ENCODE results near the gene PRKG1.
"Not testable (repeated sequence)": the region's sequence is repeated elsewhere in the genome, so short reads cannot be mapped to it uniquely, and the experiment has no call there.

PRKG1 gene

GRCh38 chr10:51683031-51683691 is 608.9 kb downstream of the PRKG1 start:
- Histone ChIP-seq H3K9ac (ENCODE audit: low read depth, low read length, poor library complexity) (no peak overlapping the region), H2BK5ac (ENCODE audit: low read length) (no peak overlapping the region), H3K4ac (ENCODE audit: low read length) (no peak overlapping the region), H2BK120ac (ENCODE audit: low read depth, low read length) (no peak overlapping the region), H3K27ac (replicated peaks; ENCODE audit: low read length) (no peak overlapping the region), H3K36me3 (replicated peaks in 1 of 2; ENCODE audit: control insufficient read depth in 2 of 2, insufficient read depth in 2 of 2, low read length in 2 of 2) (no peaks in the 10 kb centered on the region), H3K23ac (ENCODE audit: low read depth, low read length, poor library complexity) (no peak overlapping the region), H2BK12ac (ENCODE audit: low read length) (no peak overlapping the region), H3K4me1 (ENCODE audit: control insufficient read depth in 2 of 2, insufficient read depth in 1 of 2, low read depth in 1 of 2, low read length in 2 of 2) (peaks cover 0 to 6% of the 10 kb centered on the region in 2 donors), H4K91ac (ENCODE audit: low read depth, low read length, poor library complexity) (no peak overlapping the region), H3K4me3 (ENCODE audit: low read length in 2 of 2) (no peak overlapping the region), H3K18ac (ENCODE audit: low read length) (no peak overlapping the region), H3K9me3 (replicated peaks in 1 of 2; ENCODE audit: control insufficient read depth in 2 of 2, insufficient read depth in 1 of 2, low read depth in 1 of 2, low read length in 2 of 2) (no peaks in the 10 kb centered on the region), H2AK5ac (ENCODE audit: low read depth, low read length) (no peak overlapping the region), H3K4me2 (ENCODE audit: insufficient read depth, low read length, poor library complexity, severe bottlenecking) (no peak overlapping the region), H3K14ac (ENCODE audit: low read length) (no peak overlapping the region), H2AFZ (ENCODE audit: low read length) (peak overlapping the region; percentile 48), H2BK15ac (ENCODE audit: low read length) (no peak overlapping the region), H4K8ac (ENCODE audit: low read depth, low read length) (no peak overlapping the region), H3K27me3 (ENCODE audit: control insufficient read depth in 3 of 3, insufficient read depth in 3 of 3, low read depth in 1 of 3, low read length in 3 of 3) (no peaks in the 10 kb centered on the region), H3K79me1 (ENCODE audit: low read depth, low read length) (no peaks in the 10 kb centered on the region)
- no peak for DNase-seq (ENCODE audit: low spot score)
- WGBS, 2 donors (ENCODE audit: extremely low coverage in 2 of 2, insufficient read length in 2 of 2, insufficient replicate concordance in 1 of 2): no CpG with 5 or more reads among the region's 4 CpGs

GRCh38 chr10:51685768-51686167 is 611.5 kb downstream of the PRKG1 start:
- Histone ChIP-seq H2BK5ac (ENCODE audit: low read length) (no peak overlapping the region), H4K91ac (ENCODE audit: low read depth, low read length, poor library complexity) (no peak overlapping the region), H3K27ac (replicated peaks; ENCODE audit: low read length) (no peak overlapping the region), H2AK5ac (ENCODE audit: low read depth, low read length) (no peak overlapping the region), H4K8ac (ENCODE audit: low read depth, low read length) (no peak overlapping the region), H3K4me1 (ENCODE audit: control insufficient read depth in 2 of 2, insufficient read depth in 1 of 2, low read depth in 1 of 2, low read length in 2 of 2) (peaks cover 0 to 3% of the 10 kb centered on the region in 2 donors), H3K4ac (ENCODE audit: low read length) (no peak overlapping the region), H2BK120ac (ENCODE audit: low read depth, low read length) (no peak overlapping the region), H2BK12ac (ENCODE audit: low read length) (no peak overlapping the region), H3K18ac (ENCODE audit: low read length) (no peak overlapping the region), H3K4me2 (ENCODE audit: insufficient read depth, low read length, poor library complexity, severe bottlenecking) (no peak overlapping the region), H3K23ac (ENCODE audit: low read depth, low read length, poor library complexity) (no peak overlapping the region), H3K36me3 (replicated peaks in 1 of 2; ENCODE audit: control insufficient read depth in 2 of 2, insufficient read depth in 2 of 2, low read length in 2 of 2) (no peaks in the 10 kb centered on the region), H3K9me3 (replicated peaks in 1 of 2; ENCODE audit: control insufficient read depth in 2 of 2, insufficient read depth in 1 of 2, low read depth in 1 of 2, low read length in 2 of 2) (no peaks in the 10 kb centered on the region), H3K4me3 (ENCODE audit: low read length in 2 of 2) (no peak overlapping the region), H2AFZ (ENCODE audit: low read length) (no peak overlapping the region), H2BK15ac (ENCODE audit: low read length) (no peak overlapping the region), H3K79me1 (ENCODE audit: low read depth, low read length) (no peaks in the 10 kb centered on the region), H3K27me3 (ENCODE audit: control insufficient read depth in 3 of 3, insufficient read depth in 3 of 3, low read depth in 1 of 3, low read length in 3 of 3) (no peaks in the 10 kb centered on the region), H3K14ac (ENCODE audit: low read length) (no peak overlapping the region), H3K9ac (ENCODE audit: low read depth, low read length, poor library complexity) (no peak overlapping the region)
- no CpG with 5 or more reads among the region's 2 CpGs for WGBS, 2 donors (ENCODE audit: extremely low coverage in 2 of 2, insufficient read length in 2 of 2, insufficient replicate concordance in 1 of 2)
- DNase-seq (ENCODE audit: low spot score): no peak

DNA sequence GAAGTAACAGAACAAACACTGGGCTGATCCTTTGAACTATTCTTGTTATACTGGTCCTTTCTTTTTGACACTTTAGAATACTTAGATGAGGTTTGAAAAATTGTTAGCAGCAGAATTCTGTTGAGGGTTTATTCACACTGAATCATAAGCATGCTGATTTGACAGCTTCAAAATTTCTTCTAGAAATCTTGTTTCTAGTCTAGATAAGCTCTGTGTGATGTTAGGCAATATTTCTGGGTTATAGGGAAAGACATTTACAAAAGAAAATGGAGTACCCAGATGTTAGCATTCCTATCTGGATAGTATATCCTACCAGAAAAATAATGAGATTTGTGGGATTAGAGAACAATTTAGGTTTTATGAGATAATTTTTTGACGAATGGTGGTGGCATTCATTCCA is 613.0 kb downstream of the PRKG1 start:
- H3K4me2 ChIP-seq (ENCODE audit: insufficient read depth, low read length, poor library complexity, severe bottlenecking): no peak overlapping the region
- H3K36me3 ChIP-seq (replicated peaks in 1 of 2; ENCODE audit: control insufficient read depth in 2 of 2, insufficient read depth in 2 of 2, low read length in 2 of 2): no peaks in the 10 kb centered on the region
- peaks cover 0 to 3% of the 10 kb centered on the region in 2 donors for H3K4me1 ChIP-seq (ENCODE audit: control insufficient read depth in 2 of 2, insufficient read depth in 1 of 2, low read depth in 1 of 2, low read length in 2 of 2)
- H2BK120ac ChIP-seq (ENCODE audit: low read depth, low read length): no peak overlapping the region
- H3K4ac ChIP-seq (ENCODE audit: low read length): no peak overlapping the region
- no peak overlapping the region for H3K23ac ChIP-seq (ENCODE audit: low read depth, low read length, poor library complexity)
- H4K8ac ChIP-seq (ENCODE audit: low read depth, low read length): no peak overlapping the region
- H4K91ac ChIP-seq (ENCODE audit: low read depth, low read length, poor library complexity): no peak overlapping the region
- no peak overlapping the region for H2AK5ac ChIP-seq (ENCODE audit: low read depth, low read length)
- H3K79me1 ChIP-seq (ENCODE audit: low read depth, low read length): no peaks in the 10 kb centered on the region
- H2BK15ac ChIP-seq (ENCODE audit: low read length): no peak overlapping the region
- H3K9me3 ChIP-seq (replicated peaks in 1 of 2; ENCODE audit: control insufficient read depth in 2 of 2, insufficient read depth in 1 of 2, low read depth in 1 of 2, low read length in 2 of 2): no peaks in the 10 kb centered on the region
- H3K18ac ChIP-seq (ENCODE audit: low read length): no peak overlapping the region
- no peak overlapping the region for H2AFZ ChIP-seq (ENCODE audit: low read length)
- no peaks in the 10 kb centered on the region for H3K27me3 ChIP-seq (ENCODE audit: control insufficient read depth in 3 of 3, insufficient read depth in 3 of 3, low read depth in 1 of 3, low read length in 3 of 3)
- no peak overlapping the region for H3K9ac ChIP-seq (ENCODE audit: low read depth, low read length, poor library complexity)
- H3K27ac ChIP-seq (replicated peaks; ENCODE audit: low read length): no peak overlapping the region
- H2BK12ac ChIP-seq (ENCODE audit: low read length): no peak overlapping the region
- 100% methylated on average over 1 of the region's 1 CpG; no CpG with 5 or more reads in 1 of the 2 donors for WGBS, 2 donors (ENCODE audit: extremely low coverage in 2 of 2, insufficient read length in 2 of 2, insufficient replicate concordance in 1 of 2)
- no peak overlapping the region for H2BK5ac ChIP-seq (ENCODE audit: low read length)
- no peak overlapping the region for H3K4me3 ChIP-seq (ENCODE audit: low read length in 2 of 2)
- no peak overlapping the region for H3K14ac ChIP-seq (ENCODE audit: low read length)
- DNase-seq (ENCODE audit: low spot score): no peak

GRCh38 chr10:51688826-51689225 is 614.5 kb downstream of the PRKG1 start:
- not testable (repeated sequence) for H3K9ac ChIP-seq (ENCODE audit: low read depth, low read length, poor library complexity); H3K4me2 ChIP-seq (ENCODE audit: insufficient read depth, low read length, poor library complexity, severe bottlenecking); H3K23ac ChIP-seq (ENCODE audit: low read depth, low read length, poor library complexity); H3K4ac ChIP-seq (ENCODE audit: low read length); H3K36me3 ChIP-seq (replicated peaks in 1 of 2; ENCODE audit: control insufficient read depth in 2 of 2, insufficient read depth in 2 of 2, low read length in 2 of 2); H4K91ac ChIP-seq (ENCODE audit: low read depth, low read length, poor library complexity); H2AK5ac ChIP-seq (ENCODE audit: low read depth, low read length); H4K8ac ChIP-seq (ENCODE audit: low read depth, low read length); H3K4me1 ChIP-seq (ENCODE audit: control insufficient read depth in 2 of 2, insufficient read depth in 1 of 2, low read depth in 1 of 2, low read length in 2 of 2); H3K18ac ChIP-seq (ENCODE audit: low read length); H2BK5ac ChIP-seq (ENCODE audit: low read length); H3K4me3 ChIP-seq (ENCODE audit: low read length in 2 of 2); H3K14ac ChIP-seq (ENCODE audit: low read length); H3K79me1 ChIP-seq (ENCODE audit: low read depth, low read length); H2AFZ ChIP-seq (ENCODE audit: low read length); H3K9me3 ChIP-seq (replicated peaks in 1 of 2; ENCODE audit: control insufficient read depth in 2 of 2, insufficient read depth in 1 of 2, low read depth in 1 of 2, low read length in 2 of 2); H2BK12ac ChIP-seq (ENCODE audit: low read length); H2BK120ac ChIP-seq (ENCODE audit: low read depth, low read length); H3K27ac ChIP-seq (replicated peaks; ENCODE audit: low read length); H2BK15ac ChIP-seq (ENCODE audit: low read length); H3K27me3 ChIP-seq (ENCODE audit: control insufficient read depth in 3 of 3, insufficient read depth in 3 of 3, low read depth in 1 of 3, low read length in 3 of 3); DNase-seq (ENCODE audit: low spot score)
- WGBS, 2 donors (ENCODE audit: extremely low coverage in 2 of 2, insufficient read length in 2 of 2, insufficient replicate concordance in 1 of 2): no CpG with 5 or more reads among the region's 2 CpGs
